ENCODE measurements around the gene CDC45.
"Not testable (repeated sequence)": the region's sequence is repeated elsewhere in the genome, so short reads cannot be mapped to it uniquely, and the experiment has no call there.

CDC45 gene

GRCh38 chr22:19537941-19538488 lies 58.3 kb downstream of the CDC45 start:
- Mint-ChIP-seq H3K27ac (no peak overlapping the region), H3K27me3 (ENCODE audit: low read depth) (no peaks in the 10 kb centered on the region), H3K9me3 (no peaks in the 10 kb centered on the region), H3K4me3 (no peak overlapping the region), H3K36me3 (ENCODE audit: low read depth) (no peaks in the 10 kb centered on the region), H3K4me1 (no peaks in the 10 kb centered on the region)
- no peak for TF ChIP-seq CTCF (IDR thresholded peaks at IDR 0.05; ENCODE audit: unreplicated experiment in 3 of 3)

- H3K27me3 Mint-ChIP-seq (ENCODE audit: low read depth): peaks cover 7% of the 10 kb centered on the region
- TF ChIP-seq CTCF (IDR thresholded peaks at IDR 0.05; ENCODE audit: unreplicated experiment in 3 of 3): no peak
- H3K36me3 Mint-ChIP-seq (ENCODE audit: low read depth): no peaks in the 10 kb centered on the region
- no peak overlapping the region for H3K4me3 Mint-ChIP-seq
- H3K4me1 Mint-ChIP-seq: no peaks in the 10 kb centered on the region
- H3K27ac Mint-ChIP-seq: no peak overlapping the region
- H3K9me3 Mint-ChIP-seq: no peaks in the 10 kb centered on the region
Measured at GRCh38 chr22:19540394-19540793, 60.7 kb downstream of the CDC45 start.

GRCh38 chr22:19543970-19544708 lies 64.4 kb downstream of the CDC45 start:
- H3K27ac Mint-ChIP-seq: no peak overlapping the region

GRCh38 chr22:19545935-19546207 lies 66.2 kb downstream of the CDC45 start:
- H3K9me3 Mint-ChIP-seq: no peaks in the 10 kb centered on the region
- no peak overlapping the region for H3K4me3 Mint-ChIP-seq
- no peak overlapping the region for H3K27ac Mint-ChIP-seq
- no peak for TF ChIP-seq CTCF (IDR thresholded peaks at IDR 0.05; ENCODE audit: unreplicated experiment in 3 of 3)
- H3K4me1 Mint-ChIP-seq: no peaks in the 10 kb centered on the region
- no peaks in the 10 kb centered on the region for H3K36me3 Mint-ChIP-seq (ENCODE audit: low read depth)
- H3K27me3 Mint-ChIP-seq (ENCODE audit: low read depth): peaks cover 19% of the 10 kb centered on the region

More at GRCh38 chr22:19543970-19544708, 64.4 kb downstream of the CDC45 start:
- H3K27me3 Mint-ChIP-seq (ENCODE audit: low read depth): peaks cover 17% of the 10 kb centered on the region
- no peaks in the 10 kb centered on the region for H3K9me3 Mint-ChIP-seq
- no peak overlapping the region for H3K4me3 Mint-ChIP-seq
- H3K36me3 Mint-ChIP-seq (ENCODE audit: low read depth): no peaks in the 10 kb centered on the region
- no peaks in the 10 kb centered on the region for H3K4me1 Mint-ChIP-seq
- no peak for TF ChIP-seq CTCF (IDR thresholded peaks at IDR 0.05; ENCODE audit: unreplicated experiment in 3 of 3)

- Mint-ChIP-seq H3K4me3 (no peak overlapping the region), H3K4me1 (no peaks in the 10 kb centered on the region), H3K27me3 (ENCODE audit: low read depth) (peaks cover 22% of the 10 kb centered on the region), H3K9me3 (no peaks in the 10 kb centered on the region), H3K36me3 (ENCODE audit: low read depth) (no peaks in the 10 kb centered on the region), H3K27ac (no peak overlapping the region)
- no peak for TF ChIP-seq CTCF (IDR thresholded peaks at IDR 0.05; ENCODE audit: unreplicated experiment in 3 of 3)
Measured at GRCh38 chr22:19546680-19547079, 67.0 kb downstream of the CDC45 start.

GRCh38 chr22:19547620-19548019 lies 67.9 kb downstream of the CDC45 start:
- H3K4me3 Mint-ChIP-seq: no peak overlapping the region
- H3K9me3 Mint-ChIP-seq: no peaks in the 10 kb centered on the region
- H3K36me3 Mint-ChIP-seq (ENCODE audit: low read depth): no peaks in the 10 kb centered on the region
- no peak for TF ChIP-seq CTCF (IDR thresholded peaks at IDR 0.05; ENCODE audit: unreplicated experiment in 3 of 3)
- H3K27ac Mint-ChIP-seq: no peak overlapping the region
- H3K4me1 Mint-ChIP-seq: no peaks in the 10 kb centered on the region
- peaks cover 22% of the 10 kb centered on the region for H3K27me3 Mint-ChIP-seq (ENCODE audit: low read depth)

GRCh38 chr22:19548427-19548826 lies 68.7 kb downstream of the CDC45 start:
- H3K27me3 Mint-ChIP-seq (ENCODE audit: low read depth): peaks cover 22% of the 10 kb centered on the region
- H3K4me3 Mint-ChIP-seq; H3K27ac Mint-ChIP-seq; H3K36me3 Mint-ChIP-seq (ENCODE audit: low read depth); H3K4me1 Mint-ChIP-seq; H3K9me3 Mint-ChIP-seq: not testable (repeated sequence)

Measured in nephron (organoid).